Fibroblast of the conjunctiva (primary cell): ENCODE results near the gene BDKRB1.
A peak's percentile ranks its signal among the peaks of the same experiment; 100 is the strongest.
"Not testable (repeated sequence)": the region's sequence is repeated elsewhere in the genome, so short reads cannot be mapped to it uniquely, and the experiment has no call there.

ENCODE experiments used
- DNase-seq: peaks from one replicate; pipeline ENCODE4 v3.0.0-alpha.2; 2010; ENCODE audit warnings: low read depth

BDKRB1 gene

GRCh38 chr14:96235426-96235825, 20.6 kb upstream of the BDKRB1 start:
- no peak for DNase-seq

DNA sequence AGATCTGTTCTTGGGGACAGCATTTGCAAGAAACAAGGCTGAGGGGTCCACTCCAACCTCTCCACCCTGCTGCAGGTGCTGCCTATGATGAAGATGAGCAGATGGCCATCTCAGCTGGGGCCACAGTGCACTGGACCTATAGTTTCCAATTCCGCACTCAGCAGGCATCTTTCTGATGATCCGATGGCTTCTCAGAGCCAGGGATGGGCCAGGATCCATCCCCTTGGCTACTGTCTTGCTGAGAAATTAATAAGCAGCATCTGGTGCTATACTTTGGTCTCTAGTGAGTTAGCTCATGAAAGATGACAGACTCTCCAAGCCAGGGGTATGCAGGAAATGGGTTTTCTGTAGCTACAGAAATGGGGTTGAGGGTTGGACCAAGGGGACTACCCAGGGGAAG, 18.4 kb upstream of the BDKRB1 start:
- no peak for DNase-seq

DNA sequence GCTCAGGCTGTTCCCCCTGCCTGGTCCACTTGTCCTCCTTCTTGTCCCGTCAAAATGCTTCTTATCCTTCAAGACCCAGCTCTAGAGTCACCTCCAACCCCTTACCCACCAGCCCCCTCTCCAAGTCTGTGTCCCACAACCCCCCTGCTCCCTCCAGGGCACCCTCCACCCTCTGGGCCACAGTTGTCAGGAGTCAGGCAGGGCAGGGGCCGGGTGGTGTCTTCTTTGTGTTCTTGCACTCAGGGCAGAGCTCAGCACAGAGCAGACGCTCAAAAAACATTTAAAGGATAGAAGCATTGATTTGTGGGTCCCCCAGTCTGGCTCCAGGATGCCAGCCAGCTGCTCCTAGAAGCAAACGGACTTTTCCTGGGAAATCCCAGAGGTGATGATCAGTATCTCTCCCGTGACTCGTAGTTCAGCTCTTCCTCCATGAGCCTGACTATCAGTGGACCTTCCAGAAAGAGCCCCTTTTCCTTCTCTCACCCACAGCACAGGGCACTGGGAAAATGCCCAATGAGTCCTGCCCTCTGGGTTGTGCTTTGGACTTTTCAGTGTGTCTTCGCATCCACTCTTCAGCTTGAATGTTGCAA, 17.2 kb upstream of the BDKRB1 start:
- no peak for DNase-seq

DNA sequence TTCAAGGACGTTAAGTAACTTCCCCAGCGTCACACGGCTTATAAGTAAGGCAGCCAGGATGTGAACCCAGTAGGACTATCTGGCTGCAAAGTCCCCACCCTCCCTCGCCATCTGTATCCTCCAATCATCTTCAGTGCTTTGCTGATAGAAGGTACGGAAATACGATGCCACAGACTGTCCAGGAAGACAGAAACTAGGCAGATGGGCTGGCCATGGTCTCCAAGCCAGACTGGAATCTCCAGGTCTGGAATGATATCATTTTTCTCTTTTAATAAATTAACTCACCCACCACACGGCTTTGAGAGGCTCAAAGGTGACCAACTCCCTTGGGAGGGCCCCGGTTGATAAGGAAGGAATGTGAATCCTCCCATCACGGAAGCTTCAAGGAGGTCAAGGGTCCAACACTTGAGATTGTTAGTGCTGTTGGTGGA, 16.3 kb upstream of the BDKRB1 start:
- no peak for DNase-seq

- no peak for DNase-seq
These were observed 15.4 kb upstream of the BDKRB1 start for GRCh38 chr14:96240641-96241040.

DNA sequence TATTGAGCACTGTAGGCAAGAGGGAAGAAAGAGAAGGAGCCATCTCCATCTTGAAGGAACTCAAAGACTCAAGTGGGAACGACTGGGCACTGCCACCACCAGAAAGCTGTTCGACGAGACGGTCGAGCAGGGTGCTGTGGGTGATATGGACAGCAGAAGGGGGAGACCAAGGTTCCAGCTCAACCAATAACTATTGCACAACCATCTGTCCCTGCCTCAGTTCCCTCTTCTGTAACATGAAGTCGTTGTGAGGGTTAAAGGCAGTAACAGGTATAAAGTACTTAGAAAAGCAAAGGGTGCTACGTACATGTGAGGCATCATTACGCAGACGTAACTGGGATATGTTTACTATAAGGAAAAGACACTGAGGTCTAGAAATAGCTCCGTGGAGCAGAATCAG, 13.9 kb upstream of the BDKRB1 start:
- DNase-seq, result no peak

DNA sequence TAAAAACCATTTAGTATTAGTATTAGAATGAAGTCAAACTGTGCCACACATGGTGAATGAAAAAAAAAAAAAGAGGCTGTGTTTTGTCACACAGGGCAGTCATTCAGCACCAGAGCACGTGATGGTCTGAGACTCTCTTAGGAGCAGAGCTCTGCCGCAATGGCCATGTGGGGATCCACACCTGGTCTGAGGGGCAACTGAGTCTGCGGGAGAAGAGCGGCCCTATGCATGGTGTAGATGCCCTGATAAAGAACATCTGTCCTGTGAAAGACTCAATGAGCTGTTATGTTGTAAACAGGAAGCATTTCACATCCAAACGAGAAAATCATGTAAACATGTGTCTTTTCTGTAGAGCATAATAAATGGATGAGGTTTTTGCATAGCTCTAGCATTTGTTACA, 12.2 kb upstream of the BDKRB1 start:
- DNase-seq, result no peak

DNA sequence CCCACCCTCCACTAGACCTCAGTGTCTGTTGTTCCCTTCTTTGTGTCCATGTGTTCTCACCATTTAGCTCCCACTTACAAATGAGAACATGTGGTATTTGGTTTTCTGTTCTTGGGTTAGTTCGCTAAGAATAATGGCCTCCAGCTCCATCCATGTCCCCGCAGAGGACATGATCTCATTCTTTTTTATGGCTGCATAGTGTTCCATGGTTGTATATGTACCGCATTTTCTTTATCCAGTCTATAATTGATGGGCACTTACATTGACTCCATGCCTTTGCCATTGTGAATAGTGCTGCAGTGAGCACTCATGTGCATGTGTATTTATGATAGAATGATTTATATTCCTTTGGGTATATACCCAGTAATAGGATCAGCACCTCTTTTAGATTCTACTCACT, 10.9 kb upstream of the BDKRB1 start:
- not testable (repeated sequence) for DNase-seq

DNA sequence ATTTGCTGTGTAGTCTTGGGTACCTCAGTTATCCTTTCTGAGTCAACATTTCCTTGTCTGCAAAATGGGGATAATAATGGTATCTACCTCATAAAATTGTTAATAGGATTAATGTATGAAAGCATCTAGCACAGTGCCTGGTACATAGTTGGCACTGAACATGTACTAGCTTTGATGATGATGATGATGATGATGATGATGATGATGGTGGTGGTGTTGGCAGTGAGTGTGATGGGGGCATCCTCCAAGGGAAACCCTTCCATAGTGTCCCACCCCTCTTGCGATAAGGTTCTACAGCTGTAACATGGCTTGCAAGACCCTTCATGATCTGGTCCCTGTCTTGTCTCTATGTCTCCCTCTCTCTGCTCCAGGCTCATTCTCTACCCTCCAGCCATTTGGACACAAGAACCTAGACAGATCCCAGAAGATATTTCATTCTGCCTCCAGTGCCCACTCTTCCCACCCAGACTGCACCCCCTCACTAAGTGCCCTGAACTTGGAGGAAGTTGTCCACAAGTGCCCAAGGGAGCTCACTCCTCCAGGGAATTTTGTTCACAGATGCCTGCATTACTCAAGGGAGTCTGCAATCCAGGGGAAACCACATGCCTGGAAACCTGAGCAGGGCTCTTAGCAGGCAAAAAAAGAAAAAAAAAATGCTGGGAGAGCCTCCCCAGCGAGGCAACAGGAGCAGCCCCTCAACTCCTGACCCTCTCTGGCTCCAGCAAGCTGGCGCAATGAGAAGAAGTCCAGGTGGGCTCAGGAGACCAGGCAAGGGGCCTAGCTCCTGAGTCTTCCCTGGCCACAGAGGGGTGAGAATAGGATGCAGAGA, 10.1 kb upstream of the BDKRB1 start:
- DNase-seq, result no peak

DNA sequence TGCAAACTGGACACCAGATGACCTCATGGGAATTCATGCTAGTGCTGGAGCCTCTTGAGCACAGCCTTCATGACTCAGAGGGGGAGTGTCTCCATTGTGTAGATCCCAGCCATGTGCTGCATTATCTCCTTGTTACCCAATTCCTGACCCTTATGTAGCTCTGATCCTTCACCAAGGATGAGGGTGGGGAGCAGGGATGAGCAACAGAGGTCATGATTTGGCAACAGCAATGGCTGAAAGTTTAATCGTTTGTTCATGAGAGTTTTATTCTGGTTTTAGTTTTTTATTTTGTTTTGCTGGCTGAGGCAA, 9.5 kb upstream of the BDKRB1 start:
- peak; percentile 91 for DNase-seq

DNA sequence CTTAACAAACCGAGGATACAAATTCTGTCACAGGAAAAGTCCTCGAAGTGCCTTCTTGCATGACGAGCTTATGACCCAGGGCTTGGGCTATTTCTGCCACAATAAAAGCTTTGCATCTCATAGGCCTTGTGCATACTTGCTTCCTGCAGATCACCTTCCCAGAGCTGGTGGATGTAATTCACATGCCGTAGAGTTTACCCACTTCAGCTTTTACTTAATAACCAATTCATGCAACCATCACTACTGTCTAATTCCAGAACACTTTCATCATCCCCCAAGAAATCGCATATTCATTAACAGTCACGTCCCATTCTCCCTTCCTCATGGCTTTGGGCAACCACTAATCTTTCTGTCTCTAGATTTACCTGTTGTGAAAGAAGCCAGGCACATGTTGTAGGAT, 9.0 kb upstream of the BDKRB1 start:
- DNase-seq, result no peak

- peak; percentile 83 for DNase-seq
These were observed 7.0 kb upstream of the BDKRB1 start for GRCh38 chr14:96249029-96249428.

DNA sequence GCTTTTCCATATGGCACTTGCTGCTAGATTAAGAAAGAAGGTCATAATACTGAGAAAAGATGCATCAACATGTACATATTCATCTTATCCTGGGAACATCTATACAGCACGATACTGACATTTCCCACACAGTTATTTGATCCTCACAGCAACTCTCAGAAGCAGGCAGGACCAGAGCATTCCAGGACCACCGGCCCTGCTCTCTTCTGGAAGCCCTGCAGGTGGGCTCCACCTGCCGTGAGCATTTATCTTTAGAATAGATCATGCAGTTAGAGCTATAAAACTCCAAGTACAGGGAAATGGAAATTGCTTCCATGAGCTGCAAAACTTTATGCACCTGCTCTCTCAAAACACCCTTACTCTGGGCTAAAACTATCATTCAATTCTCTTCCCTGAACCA, 5.5 kb upstream of the BDKRB1 start:
- DNase-seq, result no peak

- DNase-seq, result no peak
These were observed 4.3 kb upstream of the BDKRB1 start for GRCh38 chr14:96251656-96252155.

DNA sequence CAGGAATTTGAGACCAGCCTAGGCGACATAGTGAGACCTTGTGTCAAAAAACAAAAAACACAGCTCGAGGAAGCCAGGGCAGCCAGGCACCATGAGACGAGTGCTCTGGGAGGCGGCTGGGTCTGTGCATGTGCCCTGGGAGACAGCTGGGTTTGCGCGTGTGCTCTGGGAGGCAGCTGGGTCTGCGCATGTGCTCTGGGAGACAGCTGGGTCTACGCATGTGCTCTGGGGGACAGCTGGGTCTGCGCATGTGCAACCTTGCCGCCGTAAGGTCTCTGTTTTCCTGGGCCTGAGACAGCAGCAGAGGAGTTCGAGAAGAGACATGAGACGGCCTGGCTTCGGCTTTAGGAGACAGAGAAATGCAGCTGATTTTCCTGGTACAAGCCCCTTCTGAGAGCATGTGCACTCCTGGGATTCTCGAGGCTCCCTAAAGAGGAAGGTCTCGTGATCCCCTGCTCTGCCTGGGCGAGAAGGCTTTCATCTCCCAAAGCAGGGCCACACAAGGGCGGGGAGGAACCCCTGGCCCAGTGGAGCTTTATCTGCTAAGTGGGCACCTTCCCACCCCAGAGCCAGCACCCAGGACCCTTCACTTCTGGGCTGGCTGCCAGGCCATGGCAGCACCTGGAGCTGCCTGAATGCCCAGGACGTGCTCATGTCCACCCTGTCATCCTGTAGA, 3.5 kb upstream of the BDKRB1 start:
- DNase-seq, result no peak

- DNase-seq, result peak; percentile 71
These were observed 2.9 kb upstream of the BDKRB1 start for GRCh38 chr14:96252999-96253539.

DNA sequence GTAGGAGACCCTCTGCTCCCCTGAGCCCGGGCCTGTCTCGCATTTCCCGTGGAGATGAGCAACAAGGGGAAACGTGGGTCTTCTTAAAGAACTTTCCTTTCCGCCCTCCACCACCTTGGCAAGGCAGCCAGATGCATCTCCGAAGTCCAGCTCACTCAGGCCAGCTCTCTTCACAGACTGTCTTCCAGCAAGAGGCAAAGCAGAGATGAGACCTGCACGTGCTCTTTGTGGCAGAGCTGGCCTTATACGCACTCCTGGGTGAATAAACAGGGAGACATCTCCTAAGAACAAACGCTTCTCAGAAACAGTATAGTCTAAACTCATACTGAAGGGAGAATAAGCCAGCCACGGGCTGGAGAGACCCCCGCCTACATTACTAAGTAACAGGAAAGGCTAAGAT, 1.3 kb upstream of the BDKRB1 start:
- DNase-seq, result no peak

DNA sequence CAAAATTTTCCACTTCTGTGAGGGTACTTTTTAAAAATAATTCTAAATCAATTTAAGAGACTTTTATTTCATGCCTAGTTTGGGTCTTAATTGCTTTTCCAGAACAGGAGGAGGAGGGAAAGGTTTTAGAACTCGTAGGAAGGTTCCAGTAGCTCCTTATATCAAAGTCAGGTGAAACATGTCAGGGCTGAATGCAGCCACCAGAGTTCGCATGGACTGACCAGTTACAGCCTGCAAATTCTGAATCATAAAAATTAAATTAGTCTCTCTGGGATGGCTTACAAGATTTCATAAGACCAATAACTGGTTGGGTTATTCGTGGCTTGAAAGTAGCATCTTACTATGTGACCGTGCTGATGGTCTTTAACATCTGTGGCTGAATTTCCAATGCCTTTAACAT, 397 bp downstream of the BDKRB1 start:
- no peak for DNase-seq

DNA sequence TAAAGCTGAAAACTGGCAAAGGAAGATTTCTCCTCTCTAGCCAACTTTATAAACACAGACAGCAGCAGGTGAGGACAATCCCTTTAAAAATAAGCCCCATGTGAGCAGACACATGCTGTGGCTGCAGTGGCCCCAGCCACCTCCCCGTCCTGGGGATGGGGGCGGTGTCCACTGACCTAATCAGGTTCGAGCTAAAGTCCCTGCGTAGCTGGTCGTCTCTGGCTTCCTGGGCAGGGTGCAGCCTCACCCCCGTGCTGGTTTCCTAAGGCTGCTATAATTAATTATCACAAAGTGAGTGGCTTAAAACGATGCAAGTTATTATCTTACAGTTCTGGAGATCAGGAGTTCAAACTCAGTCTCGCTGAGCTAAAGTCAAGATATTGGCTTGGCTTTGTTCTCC, 1.0 kb downstream of the BDKRB1 start:
- DNase-seq, result no peak

DNA sequence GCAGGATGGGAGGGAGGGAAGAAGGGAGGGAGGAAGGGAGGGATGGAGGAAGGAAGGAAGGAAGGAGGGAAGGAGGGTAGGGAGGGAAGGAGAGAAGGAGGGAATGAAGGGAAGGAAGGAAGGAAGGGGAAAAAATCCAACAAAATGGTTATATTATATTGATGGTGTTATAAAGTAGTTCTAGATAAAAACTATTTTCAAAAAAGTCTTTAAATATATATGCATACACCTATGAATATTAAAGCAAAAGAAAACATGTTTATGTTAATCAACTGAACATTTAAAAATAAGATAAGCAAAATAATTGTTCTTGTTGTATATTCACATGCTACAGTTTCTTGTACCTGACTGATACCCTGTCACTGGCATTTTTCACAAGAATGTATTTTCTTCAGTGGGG, 1.9 kb downstream of the BDKRB1 start:
- DNase-seq, result no peak

DNA sequence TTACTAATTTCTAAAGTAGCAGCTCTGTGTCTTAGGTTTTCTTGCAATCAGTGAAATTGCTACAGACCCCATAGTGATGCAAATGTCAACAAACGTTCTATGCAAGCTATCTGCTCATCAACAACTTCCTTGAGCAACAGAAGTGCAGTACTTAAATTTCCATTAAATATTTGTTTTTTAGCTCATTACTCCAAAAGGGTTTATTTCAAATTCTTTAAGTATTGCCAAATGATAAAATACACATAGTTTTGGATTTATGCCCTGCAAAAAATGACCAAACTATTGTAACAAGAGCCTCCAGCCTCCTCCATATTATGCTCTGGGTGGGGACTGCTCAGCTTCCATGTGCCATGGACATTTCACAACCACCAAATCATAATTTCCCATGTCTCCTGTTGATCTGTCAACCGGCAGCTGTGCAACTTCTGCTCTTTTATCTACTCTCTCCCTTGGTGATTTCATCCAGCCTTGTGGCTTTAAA, 4.4 kb downstream of the BDKRB1 start:
- DNase-seq, result peak; percentile 60

GRCh38 chr14:96261053-96261452, 5.0 kb downstream of the BDKRB1 start:
- DNase-seq, result no peak
